IMR-90 (cell line): ENCODE data around the gene ALK. TPM values are rescaled to one million over a fixed set of nuclear protein-coding genes. Genes with fewer than 3 reads are reported as not detected.

Source experiments
- ATAC-seq: fragments of 200-7000 bp; cut with Tn5 transposase; 2 replicates; pipeline ENCODE4 v1.9.1; 2020; ENCODE audit warnings: low read depth, mild to moderate bottlenecking, moderate library complexity
- BruUV-seq: library from RNA; stranded (reverse); fragments of 400-500 nt; replicated peaks from 2 replicates; lab custom pipeline; 2021; lab: Mats Ljungman, UMichigan
- CTCF ChIA-PET: fragments of 300-600 bp; formaldehyde crosslinking; extraction: SDS; loops from one replicate; lab custom pipeline; 2021; ENCODE audit warnings: antibody characterized with exemption; lab: Yijun Ruan, JAX
- POLR2A ChIA-PET: fragments of 300-600 bp; sonication (Branson Sonifier 250); formaldehyde crosslinking; loops from one replicate; lab custom pipeline; 2022; ENCODE audit warnings: antibody characterized with exemption; ENCODE audit not compliant: unreplicated experiment; lab: Charles Lee
- DNase-seq: peaks from one replicate; pipeline ENCODE4 v3.0.0; 2013
- H2AFZ ChIP-seq: replicated peaks from 2 replicates; pipeline ENCODE3; 2013; ENCODE audit warnings: low read length, mild to moderate bottlenecking; ENCODE audit not compliant: poor library complexity
- H2AK5ac ChIP-seq: 2 replicates; pipeline ENCODE4 v1.6.1; 2013; ENCODE audit warnings: low read depth, low read length, inconsistent platforms
- H2AK9ac ChIP-seq: replicated peaks from 2 replicates; pipeline ENCODE3; 2013; ENCODE audit warnings: mild to moderate bottlenecking, low read depth, low read length, moderate library complexity; ENCODE audit not compliant: poor library complexity
- H2BK120ac ChIP-seq: 2 replicates; pipeline ENCODE4 v1.6.1; 2013; ENCODE audit warnings: low read depth, low read length, inconsistent platforms
- H2BK15ac ChIP-seq: 3 replicates; pipeline ENCODE4 v1.6.1; 2013; ENCODE audit warnings: low read depth, low read length, inconsistent platforms
- H2BK20ac ChIP-seq: 2 replicates; pipeline ENCODE4 v1.6.1; 2013; ENCODE audit warnings: low read depth, mild to moderate bottlenecking, inconsistent platforms, low read length, moderate library complexity
- H2BK5ac ChIP-seq: 2 replicates; pipeline ENCODE4 v1.6.1; 2013; ENCODE audit warnings: mild to moderate bottlenecking, low read depth, low read length, inconsistent platforms; ENCODE audit not compliant: poor library complexity, severe bottlenecking
- H3K14ac ChIP-seq: replicated peaks from 2 replicates; pipeline ENCODE4 v1.6.1; 2013; ENCODE audit warnings: low read depth, low read length, inconsistent platforms
- H3K18ac ChIP-seq: 2 replicates; pipeline ENCODE4 v1.6.1; 2013; ENCODE audit warnings: low read depth, low read length, control low read depth
- H3K23ac ChIP-seq: 2 replicates; pipeline ENCODE4 v1.6.1; 2013; ENCODE audit warnings: low read depth, low read length, inconsistent platforms
- H3K27ac ChIP-seq: 2 replicates; pipeline ENCODE4 v1.5.1; 2013; ENCODE audit warnings: mild to moderate bottlenecking, control low read depth, low read length; ENCODE audit not compliant: insufficient read depth
- H3K27me3 ChIP-seq: 2 replicates; pipeline ENCODE4 v1.6.1; 2013; ENCODE audit warnings: low read length; ENCODE audit not compliant: control insufficient read depth, insufficient read depth
- H3K36me3 ChIP-seq: 2 replicates; pipeline ENCODE4 v1.6.1; 2013; ENCODE audit warnings: low read length, mixed read lengths; ENCODE audit not compliant: control insufficient read depth, insufficient read depth
- H3K4ac ChIP-seq: 2 replicates; pipeline ENCODE4 v1.6.1; 2013; ENCODE audit warnings: low read depth, low read length, inconsistent platforms
- H3K4me1 ChIP-seq: 2 replicates; pipeline ENCODE4 v1.6.1; 2013; ENCODE audit warnings: low read length, mixed read lengths; ENCODE audit not compliant: control insufficient read depth, insufficient read depth
- H3K4me2 ChIP-seq: 2 replicates; pipeline ENCODE4 v1.6.1; 2013; ENCODE audit warnings: low read depth, mild to moderate bottlenecking, control low read depth, low read length, moderate library complexity
- H3K4me3 ChIP-seq: 2 replicates; pipeline ENCODE4 v1.5.1; 2013; ENCODE audit warnings: low read depth, mild to moderate bottlenecking, control low read depth, low read length, moderate library complexity; ENCODE audit not compliant: insufficient read depth
- H3K56ac ChIP-seq: 2 replicates; pipeline ENCODE4 v1.6.1; 2013; ENCODE audit warnings: low read length, inconsistent platforms; ENCODE audit not compliant: insufficient read depth; ENCODE audit errors: extremely low read depth
- H3K79me1 ChIP-seq, 2 experiments: 2 replicates each; pipeline ENCODE4 v1.6.1; 2013; ENCODE audit warnings: low read length in 2 of 2, inconsistent platforms in 1 of 2, low read depth in 1 of 2
- H3K9ac ChIP-seq: 2 replicates; pipeline ENCODE4 v1.6.1; 2013; ENCODE audit warnings: low read depth, low read length, control low read depth
- H3K9me1 ChIP-seq: 2 replicates; pipeline ENCODE4 v1.6.1; 2013; ENCODE audit warnings: low read length, inconsistent platforms; ENCODE audit not compliant: insufficient read depth
- H3K9me3 ChIP-seq: 2 replicates; pipeline ENCODE4 v1.6.1; 2013; ENCODE audit warnings: low read length; ENCODE audit not compliant: control insufficient read depth, insufficient read depth
- H4K20me1 ChIP-seq: 2 replicates; pipeline ENCODE4 v1.6.1; 2013; ENCODE audit warnings: low read length, inconsistent platforms; ENCODE audit not compliant: insufficient read depth
- H4K5ac ChIP-seq: 2 replicates; pipeline ENCODE4 v1.6.1; 2013; ENCODE audit warnings: mild to moderate bottlenecking, low read depth, low read length, control low read depth
- H4K8ac ChIP-seq, 2 experiments: 2 replicates each; pipeline ENCODE4 v1.6.1; 2013; ENCODE audit warnings: low read depth in 2 of 2, low read length in 2 of 2, control low read depth in 1 of 2, inconsistent platforms in 1 of 2
- H4K91ac ChIP-seq: 2 replicates; pipeline ENCODE4 v1.6.1; 2013; ENCODE audit warnings: low read depth, low read length, inconsistent platforms; ENCODE audit not compliant: insufficient read depth
- CTCF ChIP-seq: conservative IDR thresholded peaks from 2 replicates; pipeline ENCODE4 v1.5.1; 2012; ENCODE audit warnings: mild to moderate bottlenecking, low read depth, low read length, improper control_type of control experiment
- ELK1 ChIP-seq: fragments of 150-350 bp; IDR thresholded peaks from 2 replicates; pipeline ENCODE4 v1.6.1; 2016; ENCODE audit warnings: low read depth, mild to moderate bottlenecking, low read length, moderate library complexity, borderline replicate concordance
- MAFK ChIP-seq: IDR thresholded peaks from 2 replicates; pipeline ENCODE4 v1.6.1; 2012; ENCODE audit warnings: low read depth, low read length, improper control_type of control experiment
- MXI1 ChIP-seq: IDR thresholded peaks from 2 replicates; pipeline ENCODE4 v1.6.1; 2012; ENCODE audit warnings: low read depth, mild to moderate bottlenecking, low read length, moderate library complexity, borderline replicate concordance
- POLR2A ChIP-seq: IDR thresholded peaks from 2 replicates; pipeline ENCODE4 v1.6.1; 2012; ENCODE audit warnings: mild to moderate bottlenecking, low read depth, low read length
- WGBS, 2 experiments: methylation state at CpG; one replicate each; pipeline versions ENCODE4 v1.1.5 to v1.1.7; 2013; ENCODE audit warnings: missing lambda C conversion rate in 2 of 2; ENCODE audit not compliant: insufficient read length in 1 of 2; ENCODE audit errors: extremely low coverage in 2 of 2; 5-methylcytosine and 5-hydroxymethylcytosine counted together
- dilution Hi-C: fragments of 300-500 bp; cut with HindIII; formaldehyde crosslinking; loops from one replicate; pipeline ENCODE4 v1.14.3; 2018; ENCODE audit warnings: low sequenced_read_pairs; ENCODE audit not compliant: unreplicated experiment
- in situ Hi-C: fragments of 300-500 bp; cut with MboI; formaldehyde crosslinking; loops from 3 replicates; pipeline ENCODE4 v1.14.3; 2019; ENCODE audit warnings: low sequenced_read_pairs, inconsistent platforms, mixed read lengths
- intact Hi-C: fragments of 100-400 bp; cut with micrococcal nuclease; formaldehyde crosslinking; loops from 2 replicates; pipeline ENCODE4 v1.10.0; 2022
- polyA plus RNA-seq, 3 experiments: library from polyadenylated mRNA; depleted of rRNA; stranded (reverse); fragments of >200 nt; gene quantifications; 2 replicates each; pipeline ENCODE4 v1.2.3, GENCODE V29; 2012; ENCODE audit warnings: low replicate concordance in 1 of 3
- total RNA-seq: library from RNA; depleted of rRNA; stranded (reverse); fragments of >200 nt; gene quantifications from 2 replicates; pipeline ENCODE4 v1.2.3, GENCODE V29; 2012

Gene ALK
- total and polyA plus RNA-seq, 2 of the 4 experiments (the other 2 are of a cell fraction) = not detected

- Histone ChIP-seq H3K79me1 (no peaks in the 10 kb centered on the region), H3K18ac (no peak overlapping the region), H3K9me3 (no peaks in the 10 kb centered on the region), H3K36me3 (no peaks in the 10 kb centered on the region), H4K20me1 (no peaks in the 10 kb centered on the region), H4K8ac (no peak overlapping the region), H3K27me3 (peaks cover 12% of the 10 kb centered on the region), H2BK5ac (no peak overlapping the region), H3K4me1 (no peaks in the 10 kb centered on the region), H2BK120ac (no peak overlapping the region), H3K4me2 (no peak overlapping the region), H3K9me1 (no peaks in the 10 kb centered on the region), H3K56ac (no peak overlapping the region), H2AK5ac (no peak overlapping the region), H2AFZ (no peak overlapping the region), H3K23ac (no peak overlapping the region), H3K27ac (no peak overlapping the region), H3K4me3 (no peak overlapping the region), H4K91ac (no peak overlapping the region), H2BK15ac (no peak overlapping the region), H2BK20ac (no peak overlapping the region), H4K5ac (no peak overlapping the region), H2AK9ac (no peak overlapping the region), H3K14ac (no peak overlapping the region), H3K9ac (no peak overlapping the region), H3K4ac (no peak overlapping the region)
- POLR2A ChIA-PET = no interaction called here
- dilution Hi-C loops = no loop called here
- BruUV-seq = no TSS peak
- intact Hi-C loops = no loop called here
- no CpG with 5 or more reads among the region's 3 CpGs for WGBS, 2 experiments
- TF ChIP-seq MXI1 (no peak), CTCF (no peak), MAFK (no peak), POLR2A (no peak), ELK1 (no peak)
- DNase-seq (no peak), ATAC-seq (no peak)
- CTCF ChIA-PET = interaction anchor here (0.7 kb wide), 1 partner anchor 547 kb away, joined by 5 read pairs; no protein-coding TSS in a partner anchor
- in situ Hi-C loops = no loop called here
Measured at GRCh38 chr2:29253026-29253425, 668.4 kb downstream of the ALK start.
